ENCODE measurements around the gene SDC3.
"Not testable (repeated sequence)": the region's sequence is repeated elsewhere in the genome, so short reads cannot be mapped to it uniquely, and the experiment has no call there.

Gene SDC3

GRCh38 chr1:30871276-30871871 lies 37.2 kb downstream of the SDC3 start:
- no peak overlapping the region for H3K4me3 ChIP-seq (ENCODE audit: control insufficient read depth, low read depth, low read length)
- TF ChIP-seq CTCF (IDR thresholded peaks at IDR 0.05; ENCODE audit: control insufficient read depth, insufficient read depth, low read depth, low read length, missing control alignments): no peak
- no peak for DNase-seq (ENCODE audit: low read depth)

DNA sequence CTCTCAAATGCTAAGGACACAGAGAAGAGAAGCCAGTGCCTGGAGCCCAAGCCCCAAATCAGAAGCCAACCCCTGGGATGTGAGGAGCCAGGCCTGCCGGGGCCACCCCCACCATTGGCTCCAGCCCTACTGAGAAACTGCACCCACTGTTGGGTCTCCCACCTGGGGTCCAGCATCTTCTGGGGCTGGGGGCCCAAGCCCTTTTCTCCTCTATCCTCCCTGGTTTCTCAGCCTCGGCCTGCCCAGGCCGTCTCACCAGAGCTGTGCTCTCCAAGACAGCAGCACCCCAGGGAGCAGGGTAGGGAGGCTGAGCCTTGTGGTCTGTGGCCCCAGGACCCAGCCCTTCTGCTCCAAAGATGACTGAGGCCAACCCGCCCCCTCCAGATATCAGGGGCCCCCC lies 37.9 kb downstream of the SDC3 start:
- TF ChIP-seq CTCF (IDR thresholded peaks at IDR 0.05; ENCODE audit: control insufficient read depth, insufficient read depth, low read depth, low read length, missing control alignments): no peak
- H3K4me3 ChIP-seq (ENCODE audit: control insufficient read depth, low read depth, low read length): no peak overlapping the region
- DNase-seq (ENCODE audit: low read depth): no peak

DNA sequence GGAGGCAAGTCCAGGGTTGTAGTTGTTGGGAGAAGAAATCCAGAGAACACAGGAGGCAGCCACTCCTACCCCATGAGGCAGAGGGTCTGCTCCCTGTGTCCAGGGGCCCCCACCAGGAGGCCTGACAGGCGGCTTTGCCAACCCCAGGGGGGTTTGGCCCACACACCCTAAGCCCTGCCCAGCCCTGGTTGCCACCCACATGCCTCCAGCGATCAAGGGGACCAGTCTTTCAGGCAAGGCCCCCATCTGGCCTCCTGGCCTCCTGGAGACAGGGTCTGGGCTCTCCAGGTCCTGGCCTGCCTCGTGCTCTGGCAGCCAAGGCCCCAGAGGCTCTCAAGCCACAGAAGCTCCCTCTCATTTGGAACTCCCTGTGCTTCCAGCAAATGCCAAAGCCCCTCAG lies 38.5 kb downstream of the SDC3 start:
- DNase-seq (ENCODE audit: low read depth): no peak
- no peak overlapping the region for H3K4me3 ChIP-seq (ENCODE audit: control insufficient read depth, low read depth, low read length)
- TF ChIP-seq CTCF (IDR thresholded peaks at IDR 0.05; ENCODE audit: control insufficient read depth, insufficient read depth, low read depth, low read length, missing control alignments): no peak

- no peak for TF ChIP-seq CTCF (IDR thresholded peaks at IDR 0.05; ENCODE audit: control insufficient read depth, insufficient read depth, low read depth, low read length, missing control alignments)
- H3K4me3 ChIP-seq (ENCODE audit: control insufficient read depth, low read depth, low read length): no peak overlapping the region
- no peak for DNase-seq (ENCODE audit: low read depth)
Measured at GRCh38 chr1:30868833-30869435, 39.6 kb downstream of the SDC3 start.

DNA sequence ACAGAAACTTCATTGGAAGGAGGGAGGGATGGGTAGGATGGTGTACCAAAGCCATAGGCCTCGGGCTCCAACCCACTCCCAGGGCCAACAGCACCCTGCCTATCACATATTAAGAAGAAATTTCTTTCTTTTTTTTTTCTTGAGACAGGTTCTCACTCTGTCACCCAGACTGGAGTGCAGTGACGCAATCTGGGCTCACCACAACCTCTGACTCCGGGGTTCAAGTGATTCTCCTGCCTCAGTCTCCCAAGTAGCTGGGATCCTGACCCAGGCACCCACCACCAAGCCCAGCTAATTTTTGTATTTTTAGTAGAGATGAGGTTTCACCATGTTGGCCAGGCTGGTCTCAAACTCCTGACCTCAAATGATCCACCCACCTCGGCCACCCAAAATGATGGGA lies 40.5 kb downstream of the SDC3 start:
- DNase-seq (ENCODE audit: low read depth); H3K4me3 ChIP-seq (ENCODE audit: control insufficient read depth, low read depth, low read length): not testable (repeated sequence)

GRCh38 chr1:30867537-30867936 lies 41.0 kb downstream of the SDC3 start:
- TF ChIP-seq CTCF (IDR thresholded peaks at IDR 0.05; ENCODE audit: control insufficient read depth, insufficient read depth, low read depth, low read length, missing control alignments): no peak
- no peak for DNase-seq (ENCODE audit: low read depth)
- H3K4me3 ChIP-seq (ENCODE audit: control insufficient read depth, low read depth, low read length): no peak overlapping the region

DNA sequence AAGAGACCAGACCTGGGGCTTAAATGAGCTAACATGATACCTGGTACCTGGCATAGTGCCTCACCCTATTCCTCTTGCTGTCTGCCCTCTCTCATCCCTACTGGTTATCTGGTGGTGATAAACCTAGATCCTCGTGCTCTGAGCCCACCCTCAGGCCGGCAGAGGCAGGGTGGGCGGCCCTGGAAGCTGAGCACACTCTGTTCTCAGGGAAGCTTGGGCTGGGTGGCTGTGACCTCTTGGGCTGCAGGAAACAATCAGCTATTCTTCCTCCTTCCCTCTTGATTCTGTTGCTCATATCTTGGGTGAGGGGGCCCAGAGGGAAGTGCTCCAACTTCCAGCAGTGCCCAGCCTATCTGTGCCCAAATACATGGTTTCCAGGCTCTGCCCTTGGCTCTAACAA lies 42.0 kb downstream of the SDC3 start:
- DNase-seq (ENCODE audit: low read depth): no peak
- TF ChIP-seq CTCF (IDR thresholded peaks at IDR 0.05; ENCODE audit: control insufficient read depth, insufficient read depth, low read depth, low read length, missing control alignments): no peak
- no peak overlapping the region for H3K4me3 ChIP-seq (ENCODE audit: control insufficient read depth, low read depth, low read length)

All from AG09309 (cell line).